Nucleus accumbens (tissue), 56 donors: ENCODE results near the gene DOCK1.

Source experiments
- DNase-seq, 56 donors: peaks; one replicate each; lab custom pipeline; 2025; lab: John Stamatoyannopoulos, UW

Gene DOCK1

DNA sequence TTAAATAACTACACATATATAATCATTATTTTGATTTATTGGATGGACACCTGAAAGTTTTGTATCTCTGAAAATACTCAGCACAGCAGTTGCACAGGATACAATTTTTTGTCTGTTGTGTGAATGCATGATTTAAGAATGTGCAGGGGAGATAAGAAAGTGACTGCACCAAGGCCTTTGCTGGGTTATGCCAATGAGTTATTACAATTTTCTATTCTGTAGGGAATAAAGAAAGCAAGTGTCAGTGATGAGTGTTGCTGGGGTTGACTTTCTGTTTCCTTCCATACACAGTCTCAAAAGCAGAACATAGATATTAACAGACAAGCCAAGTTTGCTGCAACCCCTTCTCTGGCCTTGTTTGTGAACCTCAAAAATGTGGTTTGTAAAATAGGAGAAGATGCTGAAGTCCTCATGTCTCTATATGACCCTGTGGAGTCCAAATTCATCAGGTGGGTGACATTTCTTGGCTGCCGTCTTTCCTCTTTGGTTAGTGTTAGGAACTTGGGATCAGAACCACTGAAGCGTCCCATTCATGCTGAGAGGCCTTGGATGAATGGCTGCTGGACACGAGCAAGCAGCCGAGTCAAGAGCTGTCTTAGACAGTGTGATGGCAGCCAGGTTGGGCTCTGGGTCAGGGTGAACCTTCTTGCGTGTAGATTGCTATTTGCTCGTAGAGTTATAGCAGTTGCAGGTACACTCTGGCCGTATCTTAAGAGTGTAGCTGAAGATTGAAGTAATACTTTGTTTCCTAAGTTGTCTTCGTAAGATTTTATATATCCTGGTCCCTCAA, 92.8 kb downstream of the DOCK1 start:
- DNase-seq: no peak

DNA sequence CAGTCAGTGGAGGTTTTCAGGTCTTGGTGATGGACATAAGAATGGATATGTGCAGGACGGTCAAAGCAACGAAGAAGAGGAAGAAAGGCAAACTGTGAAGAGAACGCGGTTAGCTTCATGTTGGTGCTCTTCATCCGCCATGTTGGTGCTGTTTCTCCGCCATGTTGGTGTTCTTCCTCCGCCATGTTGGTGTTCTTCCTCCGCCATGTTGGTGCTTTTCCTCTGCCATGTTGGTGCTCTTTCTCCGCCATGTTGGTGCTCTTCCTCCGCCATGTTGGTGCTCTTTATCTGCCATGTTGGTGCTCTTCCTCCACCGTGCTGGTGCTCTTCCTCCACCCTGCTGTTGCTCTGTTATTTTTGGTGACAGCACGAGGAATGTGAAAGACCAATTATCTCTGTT, 95.4 kb downstream of the DOCK1 start:
- DNase-seq: no peak

DNA sequence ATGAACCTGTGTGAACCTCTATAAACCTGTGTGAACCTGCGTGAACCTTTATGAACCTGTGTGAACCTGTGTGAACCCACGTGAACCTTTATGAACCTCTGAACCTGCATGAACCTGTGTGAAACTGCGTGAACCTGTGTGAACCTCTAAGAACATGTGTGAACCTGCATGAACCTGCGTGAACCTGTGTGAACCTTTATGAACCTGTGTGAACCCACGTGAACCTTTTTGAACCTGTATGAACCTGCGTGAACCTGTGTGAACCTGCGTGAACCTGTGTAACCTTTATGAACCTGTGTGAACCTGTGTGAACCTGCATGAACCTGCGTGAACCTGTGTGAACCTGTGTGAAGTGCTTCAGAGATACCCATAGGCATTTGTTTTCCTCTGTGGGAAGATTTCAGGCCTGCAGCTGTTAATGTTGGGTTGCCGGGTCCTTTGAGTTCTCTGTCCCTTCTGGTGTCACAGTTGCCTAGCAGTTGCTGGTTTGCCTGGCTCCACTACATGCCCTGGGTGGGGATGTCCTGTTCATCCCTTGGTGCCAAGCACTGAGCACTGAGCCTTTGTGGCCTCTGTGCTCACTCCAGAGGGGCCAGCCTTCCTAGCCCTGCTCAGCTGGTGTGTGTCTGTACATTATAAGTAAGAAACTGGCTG, 97.9 kb downstream of the DOCK1 start:
- DNase-seq: no peak

DNA sequence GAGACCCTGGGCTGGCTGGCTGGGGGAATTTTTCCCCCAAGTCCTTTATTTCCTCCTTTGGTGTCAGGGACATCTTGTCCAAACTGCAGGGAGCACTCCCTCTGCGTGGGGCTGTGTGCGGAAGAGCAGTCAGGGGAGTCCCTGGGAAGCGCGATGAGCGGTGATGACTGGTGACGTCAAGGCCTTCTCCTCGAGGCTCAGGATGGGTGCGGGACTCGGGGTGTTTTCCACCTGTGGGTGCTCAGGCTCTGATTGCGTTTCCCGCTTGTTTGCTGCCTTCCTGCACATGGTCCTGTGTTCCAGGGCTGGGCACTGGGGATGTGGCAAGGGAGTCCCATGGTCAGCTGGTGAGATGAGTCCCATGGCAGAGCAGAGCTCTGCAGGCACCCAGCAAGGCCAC, 101.2 kb downstream of the DOCK1 start:
- no peak for DNase-seq

DNA sequence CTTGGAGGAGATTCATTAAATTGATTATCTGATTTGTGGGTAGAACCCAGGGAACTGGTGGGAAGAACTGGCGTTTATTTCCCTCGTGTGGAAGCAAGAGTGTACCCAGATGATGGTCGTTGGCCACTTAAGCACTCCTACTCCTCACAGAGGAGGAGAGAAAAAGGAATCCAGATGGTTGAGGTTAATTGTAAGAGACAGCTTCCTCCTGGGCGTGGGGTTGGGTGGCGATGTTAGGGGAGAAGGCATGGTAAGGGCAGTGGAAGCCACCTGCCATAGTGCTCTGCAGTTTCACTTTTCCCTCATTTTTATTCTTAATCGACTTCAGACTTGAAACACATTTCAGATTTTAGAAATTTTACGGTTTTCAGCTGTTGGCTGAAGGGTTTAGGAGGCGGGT, 104.1 kb downstream of the DOCK1 start:
- no peak for DNase-seq

DNA sequence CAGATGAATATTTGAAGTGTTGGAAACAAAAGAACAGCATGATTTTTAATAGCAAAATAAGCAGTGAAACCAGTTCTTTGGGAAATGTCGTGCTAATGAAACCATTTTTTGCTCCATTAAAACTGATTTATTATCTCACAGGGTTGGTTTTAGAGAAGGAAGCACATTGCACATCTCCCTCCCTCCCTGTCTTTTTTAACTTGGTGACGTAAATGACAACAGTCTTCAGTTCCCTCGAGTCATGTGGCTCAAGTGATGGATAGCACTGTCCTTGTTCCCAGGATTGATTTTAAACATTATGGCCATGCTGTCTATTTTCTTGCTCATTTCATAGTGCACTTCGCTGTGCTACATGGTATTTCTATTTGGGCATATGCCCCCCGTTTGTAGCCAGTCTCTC, 105.9 kb downstream of the DOCK1 start:
- no peak for DNase-seq

DNA sequence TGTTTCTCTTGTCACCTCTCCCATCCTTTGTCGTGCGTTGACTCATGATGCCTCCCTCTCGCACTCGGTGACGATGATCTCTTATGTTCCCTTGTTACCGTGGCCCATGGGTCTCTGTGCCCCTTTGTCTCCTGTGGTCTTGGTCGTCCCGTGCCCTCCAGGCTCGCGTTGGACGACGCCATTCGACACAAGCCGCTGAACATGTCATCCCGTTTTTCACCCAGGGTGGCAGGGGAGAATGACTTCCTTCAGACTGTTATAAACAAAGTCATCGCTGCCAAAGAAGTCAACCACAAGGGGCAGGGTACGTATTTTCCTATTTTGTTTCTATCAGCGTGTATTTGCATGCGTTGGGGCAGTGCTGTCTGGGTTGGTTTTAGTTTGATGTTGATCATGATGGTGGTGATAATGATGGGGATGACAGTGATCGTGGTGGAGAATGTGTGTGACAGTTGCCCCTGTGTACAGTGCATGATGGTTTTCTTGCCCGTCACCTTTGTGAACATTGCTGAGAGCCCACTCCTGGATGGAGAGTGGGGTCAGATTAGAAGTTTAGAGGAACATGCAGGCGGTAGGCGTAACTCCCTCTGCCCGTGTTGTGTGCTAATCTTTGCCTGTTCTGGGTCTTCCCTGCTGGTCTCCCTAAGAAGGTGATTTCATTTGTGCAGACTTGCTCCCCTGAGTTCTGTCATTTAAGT, 107.0 kb downstream of the DOCK1 start:
- no peak for DNase-seq

DNA sequence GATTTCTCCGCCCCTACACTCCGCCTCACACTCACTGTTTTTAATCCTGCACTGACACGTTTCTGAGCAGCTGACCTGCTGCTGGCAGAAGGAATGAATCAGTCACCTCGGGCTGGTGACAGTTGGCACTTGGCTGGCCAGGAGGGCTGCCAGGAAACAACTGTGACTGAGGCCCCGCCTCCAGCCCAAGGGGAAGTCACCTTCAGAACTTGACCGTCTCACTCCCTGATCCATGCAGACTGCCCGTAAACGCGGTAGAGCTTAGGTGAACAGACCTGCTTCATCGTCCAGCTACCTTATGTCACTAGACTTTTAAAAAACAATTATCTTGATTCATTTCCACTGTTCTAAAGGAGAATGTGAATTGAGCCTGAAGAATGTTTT, 107.5 kb downstream of the DOCK1 start:
- peak in 36 of 56 donors; percentile 8 to 72 (median 38) for DNase-seq

DNA sequence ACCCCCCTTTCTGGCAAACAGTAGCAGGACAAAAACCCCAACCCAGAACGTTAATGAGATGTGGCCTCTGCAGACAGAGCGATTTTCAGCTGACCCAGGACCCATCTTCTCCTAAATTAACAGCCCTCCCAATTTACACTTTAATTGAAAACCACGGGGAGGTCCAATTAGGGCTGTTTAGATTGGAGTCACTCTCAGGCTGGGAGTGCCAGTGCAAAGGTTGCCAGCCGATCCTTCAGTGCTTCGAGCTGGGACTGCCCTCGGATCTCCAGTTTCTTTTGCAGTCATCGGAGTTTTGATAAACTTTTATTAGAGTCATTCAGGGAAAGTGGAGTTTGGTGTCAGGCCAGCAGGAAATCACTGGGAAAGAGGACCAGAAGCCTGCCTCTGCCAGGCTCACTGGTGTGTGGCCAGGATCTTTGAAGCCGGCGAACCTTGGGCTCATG, 108.0 kb downstream of the DOCK1 start:
- DNase-seq: no peak

DNA sequence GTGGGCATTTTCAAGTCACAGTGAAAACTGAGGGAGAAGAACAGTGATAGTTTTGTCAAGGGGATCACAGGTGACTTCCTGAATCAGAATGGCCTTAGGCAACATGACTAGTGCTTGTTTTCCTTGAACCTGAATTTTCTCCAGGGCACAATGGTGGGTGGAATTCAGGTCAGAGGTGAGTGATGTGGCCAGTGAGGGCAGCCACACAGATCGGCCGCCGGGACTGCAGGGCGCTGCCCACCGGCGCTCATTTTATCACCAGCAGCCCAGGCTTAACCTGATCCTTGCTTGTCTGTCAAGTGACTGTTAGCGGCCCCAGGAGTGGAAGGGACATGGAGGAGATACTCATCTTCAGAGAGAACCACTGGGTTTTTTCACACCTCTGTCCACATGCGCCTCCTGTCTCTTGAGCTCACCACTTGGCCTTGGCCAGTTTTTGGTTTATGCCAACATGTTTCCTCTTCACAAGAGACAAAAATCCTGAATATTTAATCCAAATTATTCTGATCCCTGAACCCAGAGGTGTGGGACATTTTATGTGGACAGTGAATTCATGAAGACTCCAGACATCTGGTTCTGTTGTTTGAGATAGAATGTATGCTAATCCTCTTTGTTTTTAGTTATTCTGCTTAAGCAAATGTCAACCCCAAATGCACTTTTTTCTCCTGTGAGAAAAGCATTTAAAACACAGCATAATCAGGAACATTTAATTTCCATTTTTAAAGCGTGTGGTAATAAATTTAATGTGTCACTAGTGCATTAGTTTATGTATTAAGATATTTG, 108.7 kb downstream of the DOCK1 start:
- DNase-seq: no peak

DNA sequence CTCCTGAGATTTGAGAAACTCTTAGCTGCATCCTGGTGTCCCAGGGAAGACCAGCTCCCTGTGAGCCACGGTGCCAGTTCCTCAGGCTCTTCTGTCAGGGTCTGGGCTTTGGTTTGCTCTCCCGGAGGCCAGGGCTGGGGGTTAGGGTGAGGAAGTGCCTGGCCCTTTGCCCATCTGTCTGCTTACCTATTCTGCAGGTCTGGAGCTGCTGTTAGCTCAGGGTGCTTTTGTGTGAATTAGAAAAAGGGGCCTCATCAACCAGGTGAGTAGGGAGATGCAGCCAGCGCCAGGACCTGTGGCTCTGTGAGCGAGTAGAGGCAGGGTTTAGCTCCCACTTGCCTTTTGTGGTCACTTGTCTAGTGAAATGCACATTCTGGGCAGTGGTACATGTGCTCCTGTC, 109.4 kb downstream of the DOCK1 start:
- DNase-seq: no peak

DNA sequence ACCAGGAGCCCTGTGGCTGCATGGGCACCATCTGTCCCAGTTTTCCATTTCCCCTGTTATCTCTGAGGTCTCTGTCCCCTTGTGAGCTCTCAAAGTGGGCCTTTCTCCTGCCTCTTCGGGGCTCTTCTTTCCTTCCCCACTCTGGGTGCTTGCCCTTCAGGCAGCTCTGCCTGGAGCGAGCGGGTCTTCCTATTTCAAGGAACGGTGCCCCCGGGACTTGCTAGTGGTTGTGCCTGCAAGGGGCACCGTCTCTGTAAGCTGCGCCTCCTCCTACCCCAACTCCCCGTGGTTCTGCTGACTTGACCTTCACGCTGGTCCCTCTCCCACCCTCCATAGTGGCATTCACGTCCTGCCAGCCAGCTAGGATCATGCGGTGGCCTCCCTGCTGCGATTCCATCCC, 110.1 kb downstream of the DOCK1 start:
- DNase-seq: no peak

DNA sequence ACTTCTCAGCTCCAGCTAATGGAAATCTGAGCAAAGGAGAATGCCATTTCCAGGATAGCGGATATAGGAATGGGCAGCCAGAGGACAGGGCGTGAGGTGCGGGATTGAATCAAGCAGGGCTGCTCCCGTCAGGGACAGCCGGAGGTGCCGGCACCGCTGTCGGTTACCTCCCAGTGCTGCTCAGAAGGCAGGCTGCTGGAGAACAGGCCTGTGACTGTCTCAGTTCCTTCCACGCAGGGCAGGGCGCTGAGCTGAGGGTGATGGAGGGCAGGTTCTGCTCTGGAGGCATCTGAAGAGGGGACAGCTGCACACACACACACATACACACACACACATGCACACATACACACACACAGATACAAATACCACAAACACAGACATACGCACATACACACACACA, 111.1 kb downstream of the DOCK1 start:
- DNase-seq: no peak

DNA sequence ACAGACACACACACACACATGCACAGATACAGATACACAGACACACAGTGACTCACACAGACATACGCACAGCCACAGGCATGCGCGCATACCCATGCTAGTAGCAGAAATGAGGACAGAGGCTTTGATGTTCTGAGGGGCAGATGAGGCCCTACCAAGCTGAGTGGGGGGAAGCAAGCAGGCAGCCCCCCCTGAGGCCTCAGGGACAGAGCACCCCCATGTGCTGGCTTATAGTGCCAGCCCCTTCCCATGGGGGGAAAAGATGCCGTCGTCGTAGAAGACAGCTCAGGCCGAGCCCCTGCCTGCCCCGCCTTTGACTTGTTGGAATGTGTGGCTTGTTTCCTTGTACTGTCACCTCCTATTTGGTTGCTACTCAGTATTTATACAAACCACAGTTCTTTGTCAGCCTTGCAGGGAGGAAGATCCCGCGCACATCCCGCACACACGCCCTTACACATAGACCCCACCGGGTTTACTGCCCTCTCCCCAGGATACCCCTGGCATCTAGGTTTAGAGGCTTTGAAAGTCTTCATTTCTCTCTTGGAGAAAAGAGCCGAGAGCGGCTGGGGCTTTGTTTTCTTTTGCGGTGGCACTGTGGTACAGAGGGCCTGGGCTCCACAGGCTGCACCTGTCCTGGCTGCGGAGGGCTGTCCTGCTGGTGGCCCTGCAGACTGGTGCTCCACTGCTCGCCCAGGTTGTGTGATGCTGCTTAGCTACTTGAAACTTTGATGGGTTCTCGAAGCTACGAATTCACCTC, 112.5 kb downstream of the DOCK1 start:
- no peak for DNase-seq

DNA sequence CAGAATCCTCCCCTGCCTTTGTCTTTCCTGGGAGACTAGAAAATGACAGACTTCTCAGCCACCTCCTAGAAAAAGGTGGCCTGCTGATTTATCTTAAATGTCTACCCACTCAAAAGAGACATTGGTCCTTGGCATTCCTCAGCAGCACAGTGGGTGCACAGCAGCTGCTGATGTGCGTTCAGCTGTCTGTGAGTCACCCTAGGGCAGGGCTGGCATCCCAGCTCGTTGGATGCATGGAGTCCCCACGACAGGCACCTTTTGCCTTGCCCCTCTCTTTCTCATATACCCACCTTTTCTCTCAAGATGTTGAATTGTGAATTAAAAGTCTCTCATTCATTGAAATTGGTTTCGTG, 113.0 kb downstream of the DOCK1 start:
- peak in 12 of 56 donors; percentile 5 to 36 (median 19) for DNase-seq

DNA sequence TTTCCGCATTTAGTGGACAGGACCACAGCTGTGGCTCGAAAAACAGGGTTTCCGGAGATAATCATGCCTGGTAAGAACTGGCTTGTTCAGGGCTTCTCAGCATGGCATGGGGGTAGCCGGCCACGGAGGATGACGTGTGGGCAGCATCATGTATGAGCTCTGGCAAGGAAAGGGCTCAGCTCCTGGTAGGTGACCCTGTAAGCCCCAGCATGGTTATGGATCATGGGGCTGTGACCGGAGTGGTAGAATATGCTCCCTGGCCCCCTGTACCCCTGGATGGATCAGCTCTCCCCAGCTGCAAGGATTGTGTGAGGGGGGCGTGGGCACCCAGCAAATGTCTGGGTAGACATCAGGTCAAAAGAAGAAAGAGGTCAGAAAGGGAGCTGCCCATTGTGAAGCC, 113.5 kb downstream of the DOCK1 start:
- DNase-seq: no peak

DNA sequence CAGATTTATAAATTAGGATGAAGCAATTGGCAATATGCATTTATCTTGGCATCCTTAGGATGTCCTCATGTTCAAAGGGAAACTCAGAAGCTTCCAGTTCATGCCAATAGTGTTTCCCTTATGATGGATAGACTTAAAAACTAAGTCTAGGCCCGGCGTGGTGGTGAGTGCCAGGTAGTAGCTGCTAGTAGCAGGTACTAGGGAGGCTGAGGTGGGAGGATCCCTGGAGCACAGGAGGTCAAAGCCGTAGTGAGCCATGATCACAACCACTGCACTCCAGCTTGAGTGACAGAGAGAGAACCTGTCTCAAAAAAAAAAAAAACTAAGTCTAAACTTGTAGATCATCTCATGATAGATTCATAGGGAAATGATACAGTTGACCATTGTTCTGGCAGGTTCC, 115.0 kb downstream of the DOCK1 start:
- DNase-seq: no peak

DNA sequence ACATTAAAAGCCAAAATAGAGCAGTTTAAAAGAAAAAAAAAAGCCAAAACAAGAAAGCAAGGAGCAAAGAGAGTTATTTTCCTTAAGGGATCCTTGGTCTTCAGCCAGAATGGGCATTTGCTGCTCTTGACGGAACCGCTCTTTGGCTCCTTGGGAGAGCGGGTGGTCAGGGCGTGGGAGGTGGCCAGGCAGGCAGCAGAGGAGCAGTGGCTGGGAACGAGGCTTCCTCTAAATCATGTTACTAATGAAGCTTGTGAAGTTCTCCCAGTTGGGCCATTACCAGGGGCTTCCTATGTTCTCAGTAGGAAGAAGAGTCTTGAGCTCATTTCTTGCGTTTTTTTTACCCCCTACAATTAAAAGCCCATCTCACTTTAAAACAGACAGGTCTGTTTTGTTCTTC, 116.6 kb downstream of the DOCK1 start:
- no peak for DNase-seq

DNA sequence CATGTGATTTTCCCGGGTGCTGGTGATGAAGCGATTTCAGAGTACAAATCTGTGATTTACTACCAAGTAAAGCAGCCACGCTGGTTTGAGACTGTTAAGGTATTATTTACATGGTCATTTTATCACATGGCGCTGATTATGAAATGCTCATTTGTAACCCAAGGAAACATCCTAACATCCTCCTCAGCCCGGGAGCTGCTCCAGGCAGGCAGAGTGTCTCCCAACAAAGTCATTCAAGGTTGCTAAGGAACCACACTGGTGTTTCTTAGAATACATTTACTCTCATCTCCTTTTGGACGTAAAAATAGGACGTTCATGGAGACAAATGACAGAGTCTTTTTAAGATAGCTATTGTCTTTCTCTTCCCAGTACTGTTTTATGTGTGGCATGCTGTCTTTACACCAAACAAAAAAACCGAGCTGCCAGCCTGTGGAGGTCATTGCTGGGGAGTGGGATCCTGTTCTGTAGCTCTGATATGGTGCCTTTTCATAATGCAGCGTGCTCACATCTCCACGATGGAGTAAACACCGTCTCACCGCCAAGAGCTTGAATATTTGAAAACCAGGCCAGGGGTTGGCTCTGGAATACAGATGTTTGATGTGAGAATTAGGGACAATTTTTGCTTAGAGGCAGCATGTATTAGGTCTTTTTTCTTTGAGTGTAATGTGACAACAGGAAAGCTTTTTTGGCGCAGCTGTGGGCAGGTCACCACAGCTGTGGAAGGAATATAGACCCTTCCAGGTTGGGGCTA, 119.6 kb downstream of the DOCK1 start:
- peak in 12 of 56 donors; percentile 7 to 36 (median 20) for DNase-seq
